Muscle of back (tissue), 11 donors: ENCODE results near the gene ULK1. TPM values are rescaled to one million over a fixed set of nuclear protein-coding genes. Genes with fewer than 3 reads are reported as not detected.
A peak's percentile ranks its signal among the peaks of the same experiment; 100 is the strongest.
"Not testable (repeated sequence)": the region's sequence is repeated elsewhere in the genome, so short reads cannot be mapped to it uniquely, and the experiment has no call there.

Source experiments
- DNase-seq, 3 donors: peaks; one replicate each; pipeline versions ENCODE4 v3.0.0 to v3.0.0-alpha.2; 2013
- polyA plus RNA-seq, 10 donors: library from polyadenylated mRNA; unstranded; fragments of 120-200 nt; gene quantifications; one replicate each; pipeline ENCODE4 v1.2.1, GENCODE V29; 2013; ENCODE audit not compliant: insufficient read length in 10 of 10

ULK1 gene
- polyA plus RNA-seq, 10 donors = 15.0 to 26.0 (median 18.4) TPM

DNA sequence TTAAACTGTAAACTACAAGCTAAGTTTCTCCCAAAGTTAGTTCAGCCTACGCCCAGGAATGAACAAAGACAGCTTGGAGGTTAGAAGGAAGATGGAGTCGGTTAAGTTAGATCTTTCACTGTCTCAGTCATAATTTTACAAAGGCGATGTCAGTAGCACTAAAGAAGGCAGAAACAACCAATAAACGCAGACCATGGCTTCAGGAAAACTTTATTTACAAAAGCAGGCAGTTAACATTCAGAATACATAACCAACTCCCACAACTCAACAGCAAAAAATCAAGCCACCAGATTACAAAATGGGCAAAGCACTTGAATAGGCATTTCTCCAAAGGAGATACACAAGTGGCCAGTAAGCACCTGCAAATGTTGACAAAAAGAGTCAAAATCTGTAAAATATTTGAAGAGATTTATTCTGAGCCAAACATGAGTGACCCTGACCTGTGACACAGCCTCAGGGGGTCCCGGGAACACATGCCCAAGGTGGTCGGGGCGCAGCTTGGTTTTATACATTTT is 8.8 kb upstream of the ULK1 start:
- no peak for DNase-seq

GRCh38 chr12:131891722-131892121 is 2.7 kb upstream of the ULK1 start:
- not testable (repeated sequence) for DNase-seq

DNA sequence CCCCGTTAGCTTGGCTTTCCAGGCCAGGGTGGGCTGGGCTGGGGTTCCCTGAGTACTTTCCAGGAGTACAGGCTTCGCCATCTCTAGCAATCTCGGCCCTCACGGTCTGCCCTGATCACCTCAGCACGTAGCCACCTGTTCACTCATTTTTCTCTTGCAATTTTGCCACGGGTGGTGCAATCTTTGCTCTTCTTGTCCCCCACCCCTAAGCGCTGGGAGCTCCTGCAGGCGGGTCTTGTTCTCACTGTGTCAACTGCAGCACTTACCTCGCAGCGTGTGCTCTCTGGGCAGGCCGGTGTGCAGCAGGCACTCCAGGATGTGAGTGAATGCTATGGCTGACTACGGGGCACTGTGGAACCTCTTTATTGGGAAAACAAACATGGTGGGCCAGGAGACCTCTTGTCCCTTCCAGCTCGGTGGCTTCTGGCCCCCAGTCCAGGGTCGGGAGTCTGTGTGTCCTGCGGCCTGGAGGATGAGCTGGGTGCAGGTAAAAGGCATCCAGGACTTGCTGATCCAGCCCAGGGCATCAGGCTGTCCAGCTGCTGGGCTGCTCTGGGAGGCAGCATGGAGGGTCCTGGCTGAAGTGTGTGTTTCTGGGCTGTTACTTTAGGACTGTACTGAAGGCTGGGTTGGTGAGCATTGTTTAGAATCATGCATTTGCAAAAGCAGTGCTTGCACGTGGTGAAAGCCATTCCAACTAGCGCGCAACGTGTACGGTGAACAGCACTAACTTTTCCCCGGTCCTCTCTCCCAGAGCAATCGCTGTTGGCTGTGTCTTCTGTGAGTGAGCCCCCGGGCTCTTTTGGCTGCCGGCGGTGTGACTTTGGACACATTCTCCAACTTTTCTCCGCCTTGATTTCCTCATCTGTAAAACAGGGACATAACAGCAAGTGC is 1.5 kb upstream of the ULK1 start:
- DNase-seq = no peak

DNA sequence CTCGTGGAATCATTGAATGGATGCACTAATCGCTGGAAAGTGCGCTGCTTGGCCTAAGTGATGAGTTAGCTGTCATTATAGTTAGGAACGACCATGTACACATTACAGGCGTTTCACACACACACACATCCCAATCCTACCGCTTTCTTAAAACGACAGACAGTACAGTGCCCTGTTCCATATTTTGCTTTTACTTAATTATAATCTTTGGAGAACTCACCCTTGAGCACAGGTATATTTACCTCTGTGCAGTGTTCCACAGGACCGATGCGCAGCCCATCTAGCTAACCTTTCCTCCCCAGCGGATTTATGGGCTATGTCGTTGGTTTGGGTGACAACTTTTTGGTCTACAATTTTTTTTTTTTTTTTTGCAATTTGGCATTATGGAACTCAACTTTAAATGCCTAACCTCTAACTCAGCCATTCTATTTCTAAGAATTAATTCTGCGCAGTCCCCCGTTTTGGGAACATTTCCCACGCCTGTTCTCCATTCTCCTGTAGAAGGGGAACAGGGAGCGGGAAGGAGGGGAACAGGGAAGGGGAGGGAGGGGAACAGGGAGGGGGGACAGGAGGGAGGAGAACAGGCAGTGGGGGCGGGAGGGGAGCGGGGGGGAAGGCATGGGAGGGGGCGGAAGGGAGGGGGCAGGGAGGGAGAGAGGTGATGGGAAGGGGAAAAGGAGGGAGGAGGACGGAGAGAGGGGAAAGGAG is 663 bp upstream of the ULK1 start:
- DNase-seq = no peak

- DNase-seq = peak in 1 of 3 donors; percentile 55
Observed at GRCh38 chr12:131894981-131895639, 688 bp downstream of the ULK1 start.

DNA sequence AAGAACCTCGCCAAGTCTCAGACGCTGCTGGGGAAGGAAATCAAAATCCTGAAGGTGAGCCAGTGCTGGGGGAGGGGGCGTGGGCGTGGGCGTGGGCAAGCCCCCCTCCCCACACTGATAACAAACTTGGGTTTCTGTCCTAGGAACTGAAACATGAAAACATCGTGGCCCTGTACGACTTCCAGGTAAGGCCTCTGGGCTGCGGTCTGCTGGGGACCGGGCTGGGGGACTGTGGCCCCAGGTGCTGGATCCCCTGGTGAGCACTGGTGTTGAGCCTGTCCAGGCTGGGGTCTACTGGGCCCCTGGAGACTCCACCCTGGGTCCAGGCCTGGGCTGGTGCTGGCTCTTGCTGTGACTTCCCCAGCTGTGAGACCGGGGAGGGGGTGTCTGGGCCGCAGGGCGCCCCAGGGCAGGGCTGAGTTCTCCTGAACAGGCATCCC is 1.2 kb downstream of the ULK1 start:
- DNase-seq = no peak

DNA sequence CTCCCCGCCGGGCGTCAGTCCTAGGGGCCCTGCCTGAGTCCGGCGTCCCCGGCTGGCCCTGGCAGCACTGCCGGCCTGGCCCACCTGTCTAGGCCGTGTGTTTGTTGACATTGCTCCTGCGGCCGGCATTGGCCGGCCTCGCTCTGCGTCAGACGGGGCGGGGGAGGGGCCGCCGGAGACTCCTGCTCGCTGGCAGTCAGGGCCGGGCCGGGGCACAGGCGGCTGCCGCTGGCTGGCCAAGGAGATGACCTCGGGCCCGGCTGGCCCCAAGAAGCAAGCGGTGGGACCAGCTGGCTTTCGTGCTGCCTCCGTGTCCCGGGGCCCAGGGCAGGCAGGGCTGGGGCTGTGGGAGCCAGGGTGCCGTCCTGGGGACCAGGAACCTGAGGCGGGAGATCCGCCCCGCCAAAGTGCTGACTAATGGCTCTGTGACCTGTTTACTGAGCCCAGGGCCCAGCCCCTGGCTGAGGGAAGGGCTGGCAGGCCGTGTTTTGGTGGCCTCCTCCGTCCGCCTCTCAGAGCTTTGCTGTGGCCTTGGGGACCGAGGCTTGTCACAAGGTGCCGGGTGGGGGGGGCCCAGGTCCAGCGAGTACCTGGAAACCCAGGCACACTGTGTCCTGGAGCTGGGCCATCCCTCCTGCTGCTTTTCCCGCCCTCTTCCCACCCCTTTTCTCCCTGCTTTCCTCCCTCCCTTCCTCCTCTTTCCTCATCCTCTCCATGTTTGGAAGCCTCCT is 1.8 kb downstream of the ULK1 start:
- DNase-seq = peak; percentile 81 to 95 (median 89)

GRCh38 chr12:131896811-131897270 is 2.4 kb downstream of the ULK1 start:
- peak in 2 of 3 donors; percentile 89 to 93 for DNase-seq

DNA sequence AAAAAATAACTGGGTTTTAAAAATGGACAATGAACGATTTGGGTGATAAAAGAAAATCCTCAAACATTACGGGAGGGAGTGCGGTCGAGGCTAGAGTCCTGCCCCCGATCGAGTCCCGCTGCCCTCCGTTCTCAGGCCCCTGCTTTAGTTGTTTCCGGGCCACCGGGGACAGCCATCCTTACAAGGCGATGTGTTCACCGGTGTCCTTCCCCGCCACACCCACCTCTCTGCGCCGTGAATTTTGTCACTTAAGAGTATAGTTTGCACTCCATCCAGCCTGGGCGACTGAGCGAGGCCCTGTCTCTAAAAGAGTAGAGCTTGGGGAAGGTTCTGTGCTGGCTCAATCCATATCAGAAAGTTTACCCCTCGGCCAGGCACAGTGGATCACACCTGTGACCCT is 2.9 kb downstream of the ULK1 start:
- DNase-seq = no peak

DNA sequence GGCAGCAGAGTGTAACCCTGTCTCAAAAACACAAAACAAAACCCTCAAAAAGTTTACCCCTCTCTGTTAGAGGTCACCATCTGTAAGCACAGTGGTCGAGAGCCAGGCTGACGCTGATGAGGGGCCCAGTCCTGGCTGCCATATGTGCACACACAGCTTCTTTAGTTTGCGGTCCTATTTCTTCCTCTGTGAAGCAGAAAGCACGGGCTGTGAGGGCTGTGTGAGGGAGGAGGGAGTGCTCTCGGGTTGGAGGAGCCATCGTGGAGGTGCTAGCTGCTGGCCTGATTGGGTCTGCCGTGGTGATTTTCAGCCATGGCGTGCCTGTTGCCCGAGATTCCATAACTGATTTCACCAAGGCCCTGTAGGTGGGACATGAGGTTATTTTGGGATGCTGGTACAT is 3.5 kb downstream of the ULK1 start:
- DNase-seq = no peak

DNA sequence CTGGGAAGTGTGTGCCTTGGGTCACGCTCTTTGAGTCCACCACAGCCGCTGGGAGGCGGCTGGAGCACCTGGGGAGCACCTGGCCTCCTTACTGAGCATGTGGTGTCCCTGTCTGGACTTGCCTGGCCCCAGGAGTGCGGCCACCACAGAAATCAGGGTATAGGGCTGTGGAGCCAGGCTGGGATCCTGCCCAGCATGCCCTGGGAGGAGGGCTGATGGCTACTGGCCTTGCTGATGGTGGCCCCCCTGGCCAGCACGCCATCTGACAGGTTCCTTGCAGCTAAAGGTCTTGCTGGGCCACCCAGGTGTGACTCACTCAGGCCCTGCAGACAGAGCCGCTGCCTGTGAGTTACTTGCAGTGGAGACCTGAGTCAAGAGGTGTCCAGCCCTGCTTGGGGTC is 6.0 kb downstream of the ULK1 start:
- no peak for DNase-seq

- DNase-seq = no peak
Observed at GRCh38 chr12:131901431-131902331, 7.3 kb downstream of the ULK1 start.

GRCh38 chr12:131902332-131903241 is 8.2 kb downstream of the ULK1 start:
- DNase-seq = no peak

- DNase-seq = no peak
Observed at GRCh38 chr12:131903270-131904255, 9.1 kb downstream of the ULK1 start.

DNA sequence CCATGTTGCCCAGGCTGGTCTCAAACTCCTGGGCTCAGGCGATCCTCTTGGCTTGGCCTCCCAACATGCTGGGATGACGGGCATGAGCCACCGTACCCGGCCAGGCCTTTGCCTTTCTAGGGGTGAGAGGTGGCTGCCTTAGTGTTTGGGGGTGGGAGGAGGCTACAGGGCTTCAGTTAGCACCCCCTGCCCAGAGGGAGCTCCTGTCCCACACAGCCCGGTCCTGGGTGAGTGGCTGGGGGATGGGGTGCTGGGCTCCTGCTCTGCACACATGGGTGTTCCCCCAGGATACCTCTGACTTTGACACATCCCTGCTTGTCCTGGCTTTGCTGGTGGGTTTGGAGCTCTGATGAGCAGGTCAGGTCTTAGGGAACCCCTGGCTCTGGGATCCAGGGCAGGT is 9.9 kb downstream of the ULK1 start:
- no peak for DNase-seq

DNA sequence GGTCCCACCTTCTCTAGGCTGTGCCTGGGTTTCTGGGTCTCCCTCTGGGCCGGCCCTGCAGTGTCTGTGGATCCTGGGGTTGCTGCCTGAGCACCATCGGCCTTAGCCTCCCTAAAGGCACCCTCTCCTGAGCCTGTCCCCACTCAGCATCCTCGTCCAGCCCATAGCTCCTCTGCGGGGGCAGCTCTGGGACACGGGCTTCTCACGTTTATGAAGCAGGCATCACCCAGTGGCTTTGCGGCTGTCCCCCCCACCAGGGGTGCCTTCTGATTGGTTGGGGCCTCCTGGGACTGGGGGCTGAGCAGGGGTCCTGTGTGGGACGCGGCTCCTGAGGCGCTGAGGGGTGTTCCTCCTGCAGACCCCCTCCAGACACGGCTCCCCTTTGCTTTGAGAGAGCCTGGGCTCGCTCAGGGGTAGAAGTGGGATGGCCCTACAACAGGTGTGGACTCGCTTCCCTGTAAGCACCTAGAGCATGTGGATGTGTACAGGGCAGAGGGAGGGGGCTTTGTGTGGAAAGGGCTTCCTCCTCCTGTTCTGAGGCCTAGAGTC is 10.7 kb downstream of the ULK1 start:
- no peak for DNase-seq

DNA sequence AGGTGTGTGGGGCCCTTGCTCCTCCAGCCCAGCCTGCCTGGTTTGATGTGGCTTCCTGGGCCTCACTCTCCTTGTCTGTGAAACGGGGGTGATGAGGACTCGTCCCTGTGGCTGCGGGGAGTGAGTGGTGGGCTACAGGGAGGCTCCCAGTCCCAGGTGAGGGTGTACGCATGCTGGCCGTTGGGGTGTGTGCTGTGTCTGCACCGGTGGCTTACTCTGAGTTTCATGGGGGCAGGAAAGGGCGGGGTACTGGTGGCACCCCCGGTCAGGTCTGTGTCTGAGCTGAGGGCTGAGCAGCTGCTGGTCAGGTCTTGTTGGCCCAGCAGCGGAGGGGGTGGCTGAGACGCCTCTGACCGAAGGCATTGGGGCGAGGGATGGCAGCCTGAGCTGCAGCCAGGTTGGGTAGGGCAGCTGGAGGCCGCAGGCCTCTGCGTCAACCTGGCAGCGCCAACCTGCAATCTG is 11.2 kb downstream of the ULK1 start:
- DNase-seq = no peak
